ENCODE measurements around the gene FBLN1. TPM values are rescaled to one million over a fixed set of nuclear protein-coding genes. Genes with fewer than 3 reads are reported as not detected.

Gene FBLN1
- total RNA-seq, 1 donor from 2014 or later: 297 TPM

DNA sequence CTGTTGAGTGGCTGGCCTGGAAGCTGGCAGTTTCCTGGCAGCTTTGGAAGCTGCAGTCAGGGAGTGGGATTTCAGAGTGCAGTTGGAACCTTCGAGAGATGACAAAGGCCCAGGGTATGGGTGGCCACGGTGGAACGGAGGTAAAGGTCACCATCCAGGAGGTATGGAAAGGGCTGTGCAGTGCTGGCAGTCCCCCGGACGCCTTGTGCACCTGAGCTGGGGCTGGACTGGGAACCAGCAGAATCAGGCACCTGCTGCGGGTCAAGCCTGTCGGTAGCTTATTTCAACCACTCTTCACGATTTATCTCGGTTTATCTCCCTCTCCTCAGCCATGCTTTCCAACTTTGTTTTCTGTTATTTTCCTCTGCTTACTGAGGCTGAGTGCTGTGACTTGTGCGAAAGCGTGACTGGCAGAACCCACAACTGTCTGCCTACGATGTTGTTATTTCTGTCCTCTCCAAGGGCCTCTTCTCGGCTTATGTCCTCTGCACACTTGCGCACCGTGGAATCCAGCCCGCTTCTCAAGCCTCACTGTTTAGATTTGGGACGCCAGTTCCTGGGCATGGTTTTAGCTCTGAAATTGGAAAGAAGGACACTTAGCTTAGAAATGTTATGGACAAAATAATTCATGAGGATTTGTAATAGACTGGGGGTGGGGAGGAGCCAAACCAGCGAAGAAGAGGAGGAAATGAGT lies 145.0 kb downstream of the FBLN1 start:
- peaks cover 2% of the 10 kb centered on the region for H3K36me3 Mint-ChIP-seq
- peak overlapping the region; percentile 17 for H3K27ac Mint-ChIP-seq
- H3K9me3 Mint-ChIP-seq: peaks cover 5% of the 10 kb centered on the region
- no peak for DNase-seq (ENCODE audit: low spot score in 2 of 2, unreplicated experiment in 2 of 2)
- H3K27me3 Mint-ChIP-seq (ENCODE audit: low read depth): peaks cover 16% of the 10 kb centered on the region
- peaks cover 19% of the 10 kb centered on the region for H3K4me1 Mint-ChIP-seq
- TF ChIP-seq CTCF (IDR thresholded peaks at IDR 0.05; ENCODE audit: unreplicated experiment): no peak
- H3K4me3 Mint-ChIP-seq: no peak overlapping the region

DNA sequence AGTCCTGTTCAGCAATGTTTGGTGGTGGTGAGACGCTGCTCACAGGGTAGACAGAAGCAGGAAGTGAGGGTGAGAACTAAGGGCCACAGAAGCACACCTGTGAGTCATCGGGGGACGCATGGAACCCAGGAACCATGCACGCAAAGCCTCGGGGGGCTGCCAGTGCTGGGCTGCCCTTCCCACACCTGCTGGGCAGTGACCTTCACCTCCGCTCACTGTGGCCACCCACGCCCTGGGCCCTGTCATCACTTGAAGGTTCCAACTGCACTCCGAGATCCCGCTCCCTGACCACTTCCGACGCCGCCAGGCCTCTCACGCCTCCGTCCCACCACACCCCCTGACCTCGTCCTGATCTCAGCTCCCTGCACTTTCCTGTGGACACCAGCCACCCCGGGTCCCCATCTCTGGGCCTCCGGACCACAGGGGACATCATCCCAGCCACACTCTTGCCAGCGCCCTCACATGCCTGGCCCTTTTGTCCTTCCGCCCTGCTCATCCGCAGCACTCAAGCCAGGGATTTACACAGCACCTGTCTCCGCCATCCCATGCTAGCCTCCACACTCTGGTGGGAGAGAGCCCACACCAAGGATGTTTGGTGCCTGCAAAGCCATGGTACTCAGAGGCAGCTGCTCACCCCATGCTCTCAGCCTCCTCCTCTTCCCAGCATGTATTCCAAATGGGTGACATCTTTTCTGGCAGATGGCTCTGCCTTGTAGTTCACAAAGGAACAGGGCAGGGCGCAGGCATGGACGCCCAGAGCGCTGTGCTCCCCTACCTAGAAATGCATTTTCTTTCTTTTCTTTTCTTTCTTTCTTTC lies 145.8 kb downstream of the FBLN1 start:
- Mint-ChIP-seq H3K4me3 (no peak overlapping the region), H3K9me3 (peaks cover 5% of the 10 kb centered on the region), H3K27me3 (ENCODE audit: low read depth) (peaks cover 16% of the 10 kb centered on the region), H3K36me3 (peaks cover 2% of the 10 kb centered on the region), H3K4me1 (peaks cover 19% of the 10 kb centered on the region), H3K27ac (no peak overlapping the region)
- no peak for TF ChIP-seq CTCF (IDR thresholded peaks at IDR 0.05; ENCODE audit: unreplicated experiment)
- no peak for DNase-seq (ENCODE audit: low spot score in 2 of 2, unreplicated experiment in 2 of 2)

GRCh38 chr22:45649809-45650208 lies 147.1 kb downstream of the FBLN1 start:
- peaks cover 5% of the 10 kb centered on the region for H3K9me3 Mint-ChIP-seq
- no peak for DNase-seq (ENCODE audit: low spot score in 2 of 2, unreplicated experiment in 2 of 2)
- peaks cover 13% of the 10 kb centered on the region for H3K27me3 Mint-ChIP-seq (ENCODE audit: low read depth)
- TF ChIP-seq CTCF (IDR thresholded peaks at IDR 0.05; ENCODE audit: unreplicated experiment): no peak
- peaks cover 2% of the 10 kb centered on the region for H3K36me3 Mint-ChIP-seq
- H3K27ac Mint-ChIP-seq: no peak overlapping the region
- peaks cover 17% of the 10 kb centered on the region for H3K4me1 Mint-ChIP-seq
- H3K4me3 Mint-ChIP-seq: no peak overlapping the region

DNA sequence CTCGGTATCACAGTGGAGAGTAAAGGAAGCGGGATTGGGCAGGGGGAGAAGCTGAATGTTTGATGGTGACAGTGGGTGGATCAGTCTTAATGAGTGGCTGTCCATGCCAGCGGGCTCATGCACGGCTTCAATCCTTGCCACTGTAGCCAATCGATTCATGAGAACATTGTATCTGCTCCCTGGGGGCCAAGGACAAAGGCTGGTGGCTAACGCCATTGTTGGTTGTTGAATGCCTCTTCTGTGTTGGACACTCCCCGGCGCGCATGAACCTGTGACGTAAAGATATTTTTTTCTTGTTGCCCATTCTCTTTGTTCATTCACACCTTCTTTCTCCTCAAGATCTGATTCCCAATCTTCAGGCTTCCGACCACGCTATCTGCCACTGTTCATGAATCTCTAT lies 148.0 kb downstream of the FBLN1 start:
- Mint-ChIP-seq H3K36me3 (peaks cover 2% of the 10 kb centered on the region), H3K4me3 (no peak overlapping the region), H3K27ac (no peak overlapping the region), H3K27me3 (ENCODE audit: low read depth) (peaks cover 7% of the 10 kb centered on the region), H3K9me3 (peaks cover 5% of the 10 kb centered on the region), H3K4me1 (peaks cover 12% of the 10 kb centered on the region)
- DNase-seq (ENCODE audit: low spot score in 2 of 2, unreplicated experiment in 2 of 2): no peak
- TF ChIP-seq CTCF (IDR thresholded peaks at IDR 0.05; ENCODE audit: unreplicated experiment): no peak

Other genes with a start within 250 kb of the FBLN1 start
- gene UPK3A, start 217.9 kb upstream of the FBLN1 start, total RNA-seq: 0.59 to 0.87 TPM (median 0.84 TPM) in 3 replicates
- gene FAM118A, start 192.9 kb upstream of the FBLN1 start, total RNA-seq: 227 to 235 TPM (median 229 TPM) in 3 replicates
- 0.07 TPM in 1 of 3 replicates, not detected in the others for gene SMC1B, start 89.3 kb upstream of the FBLN1 start, total RNA-seq
- 2.0 to 2.5 TPM (median 2.1 TPM) in 3 replicates for gene RIBC2, start 89.2 kb upstream of the FBLN1 start, total RNA-seq
- gene ATXN10, start 169.0 kb downstream of the FBLN1 start, total RNA-seq: 237 to 248 TPM (median 241 TPM) in 3 replicates

Data from mesothelial cell of epicardium (in vitro differentiated cells).